GM10248 (cell line): ENCODE measurements around the gene PSIP1.

ENCODE experiments used
- CTCF ChIA-PET: fragments of 300-600 bp; sonication (Branson Sonifier 250); formaldehyde crosslinking; extraction: SDS; loops from one replicate; lab custom pipeline; 2021; ENCODE audit warnings: antibody characterized with exemption; lab: Yijun Ruan, JAX
- POLR2A ChIA-PET: fragments of 350-650 bp; sonication (Branson Sonifier 250); formaldehyde crosslinking; extraction: SDS; loops from one replicate; lab custom pipeline; 2020; ENCODE audit warnings: antibody characterized with exemption; lab: Yijun Ruan, JAX
- DNase-seq: peaks from one replicate; pipeline ENCODE4 v3.0.0; 2012; ENCODE audit errors: extremely low spot score
- CTCF ChIP-seq: IDR thresholded peaks from 2 replicates; pipeline ENCODE4 v1.5.1; 2012; ENCODE audit warnings: mild to moderate bottlenecking, low read depth; ENCODE audit errors: extremely low read depth, missing control alignments, control extremely low read depth

The PSIP1 gene

DNA sequence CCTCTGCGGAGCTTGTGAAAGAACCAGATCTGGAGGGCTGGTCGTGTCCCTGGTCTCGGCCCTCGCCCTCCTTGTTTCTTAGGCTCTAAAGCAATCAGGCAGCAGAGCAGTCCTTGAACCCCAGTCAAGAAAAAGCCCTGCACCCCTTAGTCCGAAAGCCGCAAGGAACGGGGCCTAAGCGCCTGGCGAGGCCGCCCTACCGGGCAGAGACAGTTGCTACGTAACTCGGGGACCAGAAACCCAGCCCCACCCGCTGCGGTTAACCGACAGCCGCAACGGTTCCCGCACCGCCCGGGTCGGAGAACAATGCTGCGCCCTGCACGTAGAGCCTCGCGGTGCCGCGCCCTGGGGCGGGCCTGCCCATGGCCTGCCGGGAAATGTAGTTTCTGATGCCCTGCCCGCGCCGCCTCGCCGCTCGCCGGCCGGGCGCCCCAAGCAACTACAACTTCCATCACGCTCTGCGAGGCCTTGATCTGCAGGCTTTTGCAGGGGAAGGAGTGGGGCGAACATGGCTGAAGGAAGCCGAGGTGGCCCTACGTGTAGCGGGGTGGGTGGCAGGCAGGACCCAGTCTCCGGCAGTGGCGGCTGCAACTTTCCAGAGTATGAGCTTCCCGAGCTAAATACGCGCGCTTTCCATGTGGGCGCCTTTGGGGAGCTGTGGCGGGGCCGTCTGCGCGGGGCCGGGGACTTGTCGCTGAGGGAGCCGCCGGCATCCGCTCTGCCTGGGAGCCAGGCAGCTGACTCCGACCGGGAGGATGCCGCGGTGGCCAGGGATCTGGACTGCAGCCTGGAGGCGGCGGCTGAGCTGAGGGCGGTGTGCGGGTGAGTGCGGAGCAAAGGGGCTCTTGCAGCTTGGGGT, 88.2 kb downstream of the PSIP1 start, which contains the start of gene SNAPC3:
SNAPC3 (plus strand) TSS at position 505 of the 859 bp plus-strand sequence; CDS start at position 509, 4 bp downstream.
- no peak for TF ChIP-seq CTCF
- CTCF ChIA-PET = interaction anchor here (0.8 to 1.4 kb wide), 3 partner anchors 11 to 118 kb away, joined by 3 read pairs; no protein-coding TSS in a partner anchor
- POLR2A ChIA-PET = interaction anchor here (1.4 kb wide), 1 partner anchor 11 kb away, joined by 3 read pairs; no protein-coding TSS in a partner anchor
- DNase-seq = peak; percentile 95

- CTCF ChIA-PET = interaction anchor here (1.4 kb wide), 1 partner anchor 23 kb away, joined by 3 read pairs; no protein-coding TSS in a partner anchor
- DNase-seq = no peak
- TF ChIP-seq CTCF = no peak
- POLR2A ChIA-PET = no interaction called here
Measured at GRCh38 chr9:15421990-15422371, 88.8 kb downstream of the PSIP1 start.

DNA sequence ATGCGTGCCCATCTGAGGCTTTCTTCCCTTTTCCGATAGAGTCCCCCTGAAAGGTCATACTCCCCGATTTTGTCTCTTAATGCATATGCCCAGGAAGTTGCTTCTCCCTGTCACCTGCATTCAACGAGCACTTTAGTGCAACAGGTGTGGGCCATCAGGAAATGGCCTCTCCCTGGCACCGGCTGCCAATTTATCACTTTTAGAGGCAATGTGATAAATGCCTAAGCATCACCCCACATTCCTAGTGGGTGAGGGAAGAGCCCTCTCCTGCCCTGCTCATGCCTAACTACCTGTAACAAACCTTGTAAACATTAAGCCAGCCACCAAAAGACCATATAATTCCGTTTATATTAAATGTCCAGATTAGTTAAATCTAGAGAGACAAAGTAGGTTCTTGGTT, 89.2 kb downstream of the PSIP1 start:
- DNase-seq = no peak
- POLR2A ChIA-PET = no interaction called here
- no peak for TF ChIP-seq CTCF
- CTCF ChIA-PET = interaction anchor here (1.4 kb wide), 1 partner anchor 23 kb away, joined by 3 read pairs; no protein-coding TSS in a partner anchor

- CTCF ChIA-PET = no interaction called here
Measured at GRCh38 chr9:15420796-15421195, 90.0 kb downstream of the PSIP1 start.

GRCh38 chr9:15417626-15418025, 93.1 kb downstream of the PSIP1 start:
- ChIA-PET POLR2A (no interaction called here), CTCF (interaction anchor here (1.1 to 1.7 kb wide), 2 partner anchors 12 to 206 kb away, joined by 3 to 5 read pairs; no protein-coding TSS in a partner anchor)
- no peak for TF ChIP-seq CTCF
- no peak for DNase-seq

More at GRCh38 chr9:15420796-15421195, 90.0 kb downstream of the PSIP1 start:
- TF ChIP-seq CTCF = no peak
- no peak for DNase-seq
- POLR2A ChIA-PET = no interaction called here

DNA sequence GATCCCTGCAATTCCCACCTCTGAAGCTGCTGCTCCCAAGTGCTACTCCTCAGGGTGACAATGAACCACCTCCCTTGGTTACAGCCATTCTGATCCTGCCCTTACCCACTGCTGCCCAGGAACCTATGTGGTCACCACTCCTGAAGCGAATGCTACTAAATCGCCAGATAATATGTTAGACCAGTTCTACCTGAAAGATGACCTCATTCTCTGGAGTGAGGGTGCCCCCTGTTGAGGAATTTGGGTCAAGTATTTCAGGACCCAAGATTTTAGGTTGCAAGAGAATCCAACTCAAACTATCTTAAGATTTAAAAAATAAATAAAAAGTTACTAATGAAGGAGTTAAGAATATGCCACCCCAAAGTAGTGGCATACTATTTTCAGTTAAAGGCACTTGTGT, 93.9 kb downstream of the PSIP1 start:
- ChIA-PET POLR2A (no interaction called here), CTCF (interaction anchor here (0.8 to 1.6 kb wide), 4 partner anchors 17 to 195 kb away, joined by 3 to 6 read pairs (median 4); no protein-coding TSS in a partner anchor)
- peak; percentile 32 for TF ChIP-seq CTCF
- DNase-seq = peak; percentile 49
